Stimulated activated CD4-positive, alpha-beta T cell treated with anti-CD3 and anti-CD28 coated beads, Interleukin-15, amount 100 ng/mL, for 48 hours (primary cell): ENCODE data around the gene FMN1.
"Not testable (repeated sequence)": the region's sequence is repeated elsewhere in the genome, so short reads cannot be mapped to it uniquely, and the experiment has no call there.

Source experiments
- DNase-seq, 2 donors: peaks; one replicate each; pipeline ENCODE4 v3.0.0-alpha.2; 2020; ENCODE audit warnings: low read depth in 2 of 2

Gene FMN1

DNA sequence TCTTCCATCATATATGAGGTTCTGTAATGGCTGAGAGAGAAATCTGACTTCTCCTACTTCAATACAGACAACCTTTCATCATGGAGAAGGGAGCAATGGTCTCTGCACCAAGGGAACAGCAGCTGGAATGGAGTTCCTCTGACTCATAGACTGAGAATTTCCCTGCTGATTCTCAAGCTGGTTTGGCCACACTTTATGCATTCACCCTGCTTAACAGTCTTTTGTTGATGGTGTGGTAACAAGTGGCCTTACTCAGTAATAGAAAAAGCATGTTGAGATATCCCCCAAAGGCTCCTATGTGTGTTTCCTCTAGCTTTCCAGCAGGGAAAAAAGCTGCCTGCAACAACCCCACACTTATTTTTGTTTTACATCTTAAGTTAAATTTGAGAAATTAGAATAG lies 338.6 kb downstream of the FMN1 start:
- DNase-seq: no peak

DNA sequence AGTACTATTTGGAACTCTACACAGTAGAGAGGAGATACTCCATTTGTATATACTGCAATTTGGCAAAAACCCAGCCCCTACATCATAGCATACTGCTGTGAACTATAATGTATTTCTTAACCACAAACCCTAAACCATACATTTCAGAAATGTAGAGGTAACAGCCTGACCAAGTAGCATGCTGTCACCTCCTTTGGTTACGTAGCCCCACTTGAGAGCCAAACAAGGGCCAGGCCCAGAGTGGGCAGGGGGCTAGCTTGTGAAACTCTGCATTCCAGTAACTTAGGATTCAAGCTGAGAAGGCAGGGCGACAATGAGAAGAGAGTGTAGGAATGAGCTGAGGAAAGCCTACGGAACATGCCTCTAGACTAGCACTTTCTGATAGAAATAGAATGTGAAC lies 340.9 kb downstream of the FMN1 start:
- no peak for DNase-seq

DNA sequence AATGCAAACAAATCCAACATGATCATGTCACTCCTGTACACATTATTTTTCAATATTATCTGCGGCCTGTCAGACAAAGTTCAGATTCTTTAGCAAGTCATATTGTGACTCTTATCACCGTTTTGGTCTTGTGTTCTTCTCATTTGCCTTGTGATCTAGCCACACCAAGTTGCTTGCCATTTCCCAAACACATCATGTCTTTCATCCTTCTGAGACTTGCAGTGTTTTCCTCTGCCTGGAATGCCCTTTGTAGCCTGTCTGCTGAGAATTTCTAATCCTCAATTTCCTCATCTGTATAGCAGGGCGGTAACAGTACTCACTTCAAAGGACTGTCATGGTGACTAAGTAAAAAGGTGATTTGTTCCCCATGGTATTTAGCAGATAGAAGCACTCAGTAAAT lies 341.7 kb downstream of the FMN1 start:
- DNase-seq: no peak

DNA sequence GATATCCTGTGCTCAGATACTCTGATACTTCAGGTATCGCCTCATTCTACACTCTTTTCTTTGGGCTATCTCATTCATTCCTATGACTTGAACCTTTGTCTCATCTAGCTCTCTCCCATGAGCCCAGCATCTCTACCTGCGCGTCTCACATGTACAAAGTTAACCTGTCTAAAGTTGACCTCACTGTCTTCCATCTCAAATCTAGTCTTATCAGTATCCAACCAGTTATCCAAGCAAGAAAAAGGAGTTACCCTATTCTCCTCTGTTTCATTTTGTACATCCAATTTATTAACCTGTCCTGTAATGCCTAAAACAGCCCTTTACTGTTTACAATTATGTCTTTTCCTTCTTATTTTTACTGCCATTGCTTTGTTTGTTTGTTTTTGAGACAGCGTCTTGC lies 342.5 kb downstream of the FMN1 start:
- no peak for DNase-seq

DNA sequence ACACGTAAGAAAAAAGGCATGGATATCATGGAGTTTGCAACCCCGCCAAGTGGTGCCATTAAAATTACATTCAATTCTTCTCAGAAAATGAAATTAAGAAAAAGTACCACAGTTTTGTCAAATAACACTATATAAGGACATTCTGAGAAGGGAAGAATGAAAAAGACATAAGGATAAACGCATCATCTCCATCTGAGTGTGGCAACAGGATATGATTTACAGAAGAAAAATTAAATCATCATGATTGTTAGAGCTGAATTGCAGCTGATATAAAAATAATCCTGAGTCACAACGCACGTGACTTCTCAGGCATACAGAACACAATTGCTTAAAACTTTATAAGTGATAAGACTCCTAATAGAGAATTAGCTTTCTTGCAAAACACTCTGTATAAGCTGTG lies 342.9 kb downstream of the FMN1 start:
- DNase-seq: no peak

DNA sequence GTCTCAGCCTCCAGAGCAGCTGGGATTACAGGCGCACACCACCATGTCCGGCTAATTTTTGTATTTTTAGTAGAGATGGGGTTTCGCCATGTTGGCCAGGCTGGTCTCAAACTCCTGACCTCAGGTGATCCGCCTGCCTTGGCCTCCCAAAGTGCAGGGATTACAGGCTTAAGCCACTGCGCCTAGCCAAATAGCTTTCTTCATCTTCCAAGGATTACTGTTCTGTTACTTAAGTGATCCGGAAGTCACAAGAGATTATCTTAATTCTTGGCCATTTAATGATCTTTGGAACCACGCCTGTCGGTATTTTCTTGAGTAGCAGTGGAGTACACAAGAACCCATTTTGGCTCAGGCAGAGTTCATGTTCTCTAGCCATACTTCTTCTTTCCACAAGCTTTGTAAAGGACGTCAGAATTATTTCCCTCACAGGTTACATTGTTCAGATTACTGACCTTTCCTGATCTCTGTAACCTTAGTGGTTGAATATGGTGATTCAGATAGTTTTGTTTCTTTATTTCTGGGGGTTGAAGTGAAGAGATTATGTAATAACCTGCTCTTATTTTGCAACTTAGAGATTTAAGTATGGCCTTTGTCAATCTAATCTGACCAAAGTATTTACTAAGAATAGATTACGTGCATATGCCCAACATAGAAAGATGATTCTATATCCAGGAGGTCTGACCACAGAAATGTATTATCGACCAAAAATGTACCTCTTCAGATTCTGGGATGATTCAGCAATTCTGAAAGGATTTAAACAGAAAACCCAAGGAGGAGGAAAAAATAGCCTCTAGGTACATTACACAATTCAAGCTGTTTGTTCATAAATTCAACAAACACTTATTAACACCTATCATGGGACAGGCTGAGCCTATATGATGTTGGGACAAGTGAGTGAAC lies 344.5 kb downstream of the FMN1 start:
- no peak for DNase-seq

DNA sequence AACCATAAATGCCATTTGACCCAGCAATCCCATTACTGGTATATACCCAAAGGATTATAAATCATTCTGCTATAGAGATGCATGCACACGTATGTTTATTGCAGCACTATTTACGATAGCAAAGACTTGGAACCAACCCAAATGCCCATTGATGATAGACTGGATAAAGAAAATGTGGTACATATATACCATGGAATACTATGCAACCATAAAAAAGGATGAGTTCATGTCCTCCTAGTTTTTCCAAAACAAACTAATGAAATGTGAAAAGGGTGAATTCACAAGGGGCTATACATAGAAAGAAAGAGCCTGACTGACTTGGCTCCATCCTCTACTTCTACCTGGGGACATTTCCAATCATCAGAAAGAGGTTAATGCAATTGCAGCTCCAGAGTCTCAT lies 347.8 kb downstream of the FMN1 start:
- DNase-seq: not testable (repeated sequence)

DNA sequence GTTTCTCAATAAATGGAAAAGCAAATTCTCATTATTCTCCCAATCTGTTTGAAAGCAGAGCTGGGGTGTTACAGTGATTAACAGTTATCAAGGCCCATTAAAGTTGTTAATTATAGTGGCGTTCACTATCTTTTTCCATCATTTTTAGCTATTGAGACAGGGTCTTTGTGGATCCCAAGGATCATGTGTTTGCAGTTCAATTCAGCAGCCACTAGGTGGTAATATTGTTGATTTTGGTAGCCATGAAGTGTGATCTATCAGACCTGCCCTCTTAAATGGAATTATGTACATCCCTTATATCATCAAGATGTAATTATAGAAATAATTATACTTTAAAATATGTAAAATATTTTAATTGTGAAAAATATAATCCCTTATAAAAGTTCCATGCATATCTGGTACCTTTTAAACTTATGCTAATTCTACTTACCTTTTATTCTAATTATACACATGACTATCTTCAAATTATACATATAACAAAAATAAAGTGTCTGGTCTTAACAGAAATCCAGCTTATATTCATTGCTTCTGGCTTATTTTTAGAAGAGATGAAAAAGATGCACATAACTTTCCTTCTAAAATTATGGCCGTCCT lies 350.3 kb downstream of the FMN1 start:
- DNase-seq: no peak

DNA sequence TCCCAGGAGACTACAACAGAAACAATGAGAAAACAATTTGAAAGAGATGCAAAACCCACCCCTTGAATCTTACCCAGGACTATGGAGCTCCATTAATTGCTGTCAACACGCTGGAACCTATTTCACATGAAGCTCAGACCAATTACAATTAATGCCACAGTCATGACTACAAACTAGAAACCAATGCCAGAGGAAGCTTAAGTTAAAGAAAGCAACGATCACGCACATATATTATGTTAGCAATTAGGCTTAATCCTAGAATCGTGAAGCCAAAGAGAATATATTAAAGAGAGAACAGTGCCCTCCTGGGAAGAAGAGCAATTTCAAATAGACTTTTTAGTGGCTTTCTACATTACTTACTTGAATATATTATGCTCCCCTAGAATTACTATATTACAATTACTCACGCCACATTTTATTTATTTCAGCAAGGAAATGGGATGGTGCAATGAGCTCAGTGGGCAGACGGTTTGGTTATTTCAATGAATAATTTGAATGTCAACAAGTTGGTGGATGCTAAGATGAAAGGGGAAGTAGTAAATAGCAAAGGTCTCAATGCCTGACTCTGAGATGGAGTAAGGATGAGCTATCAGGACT lies 351.2 kb downstream of the FMN1 start:
- DNase-seq: no peak

DNA sequence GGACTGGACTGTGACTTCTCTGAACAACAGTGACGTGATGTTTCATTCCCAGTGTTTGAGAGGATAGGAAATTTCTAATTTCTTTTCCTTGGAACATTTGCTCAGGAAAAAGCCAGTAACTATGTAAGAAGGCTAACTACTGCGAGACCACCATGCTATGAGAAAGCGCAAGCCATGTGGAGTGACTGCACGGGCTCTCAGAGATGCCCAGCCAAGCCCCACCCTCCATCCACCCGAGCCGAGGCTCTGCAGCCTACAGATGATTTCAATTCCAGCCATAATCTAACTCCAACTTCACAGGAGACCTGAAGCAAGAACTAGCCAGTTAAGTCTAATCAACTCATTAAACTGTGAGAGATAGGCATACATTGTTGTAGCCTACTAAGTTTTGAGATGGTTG lies 352.4 kb downstream of the FMN1 start:
- no peak for DNase-seq

DNA sequence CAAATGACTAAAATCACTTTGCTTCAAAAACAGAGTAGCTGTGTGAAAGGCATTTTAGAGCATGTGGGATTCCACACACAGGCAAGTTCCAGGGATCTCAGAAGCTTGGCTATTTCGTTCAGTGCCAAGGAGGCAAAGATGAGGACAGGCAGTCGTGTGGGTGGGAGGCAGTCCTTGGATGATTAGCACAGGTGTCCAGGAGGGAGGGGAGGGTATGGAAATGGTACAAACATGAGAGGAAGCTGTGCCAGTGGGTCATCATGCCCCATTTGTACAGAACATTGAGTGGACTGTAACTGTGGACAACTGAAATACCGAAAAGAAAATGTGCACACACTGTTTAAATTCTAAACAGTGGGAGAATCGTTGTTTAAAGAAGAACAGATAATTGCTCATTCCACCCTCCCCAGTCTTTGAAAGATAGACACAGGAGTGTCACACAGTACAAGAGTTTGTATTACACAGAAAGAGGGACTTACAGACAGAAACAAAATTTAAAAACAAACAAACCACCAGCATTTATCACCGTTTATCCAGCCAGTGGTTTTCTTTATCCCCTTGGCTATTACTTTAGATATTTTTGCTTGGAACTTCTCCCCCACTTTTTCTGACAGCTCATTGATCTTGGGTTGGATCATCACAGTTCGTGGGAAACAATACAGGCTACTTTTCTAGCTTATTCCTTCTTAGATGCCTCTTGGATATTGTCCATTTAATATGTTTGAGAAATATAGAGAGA lies 353.8 kb downstream of the FMN1 start:
- no peak for DNase-seq

DNA sequence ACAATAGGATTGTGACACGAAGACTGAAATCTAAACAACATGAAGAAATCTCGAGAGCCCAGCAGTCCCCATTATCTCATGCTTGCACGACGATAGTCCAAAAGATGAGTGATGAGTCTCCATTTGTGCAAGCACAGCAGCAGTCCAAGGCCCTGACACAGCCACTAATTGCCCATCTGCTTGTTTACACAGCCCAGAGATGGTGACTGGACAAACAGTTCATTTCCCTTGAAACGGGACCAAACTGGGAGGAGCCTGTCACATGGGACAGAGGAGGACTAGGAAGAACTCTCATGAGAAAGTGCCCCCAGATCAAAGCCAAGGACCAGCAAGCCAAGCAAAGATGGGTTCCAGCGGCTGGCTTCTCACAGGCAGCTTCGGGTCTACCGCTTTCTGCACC lies 355.7 kb downstream of the FMN1 start:
- DNase-seq: no peak

DNA sequence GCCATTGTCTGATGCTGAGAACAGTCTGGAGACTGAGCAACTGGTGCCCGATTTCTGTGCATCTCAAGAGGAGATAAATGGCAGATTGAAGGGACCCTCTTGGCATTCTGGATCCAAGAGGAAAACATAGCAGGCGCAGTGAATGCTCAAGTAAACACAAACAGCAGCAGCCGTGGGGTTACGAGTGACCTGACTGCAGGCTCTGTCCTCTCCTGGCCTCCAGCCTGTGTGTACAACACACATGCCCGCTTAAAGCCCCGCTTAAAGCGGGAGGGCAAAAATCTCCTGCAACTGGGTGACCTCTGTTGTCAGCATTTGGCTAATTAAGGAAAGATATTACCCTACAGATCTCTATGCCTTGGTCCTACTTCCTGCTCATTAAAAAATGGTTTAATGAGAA lies 356.2 kb downstream of the FMN1 start:
- no peak for DNase-seq

DNA sequence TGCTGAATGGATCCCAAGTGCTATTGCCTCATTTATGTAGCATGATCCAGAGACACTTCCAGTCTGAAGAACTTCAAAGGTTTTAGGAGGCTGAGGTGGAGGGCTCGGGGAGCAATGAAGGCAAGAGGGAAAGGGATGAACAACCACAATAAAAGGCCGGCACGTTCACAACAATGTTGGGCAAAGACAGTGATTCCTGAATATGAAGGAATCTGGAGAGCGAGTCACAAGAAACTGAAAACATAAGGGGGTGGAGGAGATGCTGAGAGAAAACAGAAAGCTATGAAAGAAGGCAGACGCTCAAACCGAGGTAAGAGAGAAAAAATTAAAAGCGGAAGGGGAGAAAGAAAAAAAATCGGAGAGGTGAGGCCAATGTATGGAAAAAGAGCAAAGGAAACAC lies 356.6 kb downstream of the FMN1 start:
- DNase-seq: no peak

DNA sequence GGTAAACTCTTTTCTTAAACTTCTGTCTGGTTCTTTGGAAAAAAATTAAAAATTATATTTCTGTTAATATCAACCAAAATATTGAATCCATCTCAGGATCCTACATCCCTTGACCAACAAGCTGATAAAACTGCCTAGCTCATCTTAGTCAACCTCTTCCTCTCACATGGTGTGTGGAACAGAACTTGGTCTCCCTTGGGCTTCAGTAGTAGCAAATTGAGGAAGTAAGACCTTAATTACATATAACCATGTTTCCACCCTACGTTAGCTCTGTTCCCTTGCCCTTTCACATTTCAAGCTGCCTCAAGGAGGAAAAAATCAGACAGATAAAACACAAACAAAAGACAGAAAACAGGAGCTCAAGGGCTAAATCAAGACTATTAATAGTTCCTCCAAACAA lies 360.4 kb downstream of the FMN1 start:
- DNase-seq: no peak

DNA sequence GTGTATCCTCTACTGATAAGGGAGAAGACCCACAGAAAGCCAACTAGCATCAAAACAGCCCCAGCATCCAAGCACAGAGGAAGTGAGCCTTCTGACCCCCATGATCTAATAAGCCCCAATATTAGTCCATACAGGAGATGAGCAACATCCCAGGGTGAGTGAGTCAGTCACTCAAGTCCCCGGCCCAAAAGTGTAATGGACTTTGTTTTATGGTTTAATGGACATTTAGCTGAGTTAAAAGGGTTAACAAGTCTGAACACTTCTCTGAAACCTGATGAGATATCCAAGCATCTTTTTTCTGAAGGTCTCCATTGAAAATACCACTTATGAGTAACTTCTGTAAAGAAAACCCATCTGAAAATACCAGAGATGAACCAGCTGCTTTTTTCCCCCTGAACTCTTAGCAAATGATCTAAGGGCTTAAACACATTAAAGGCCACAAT lies 361.1 kb downstream of the FMN1 start:
- DNase-seq: no peak

DNA sequence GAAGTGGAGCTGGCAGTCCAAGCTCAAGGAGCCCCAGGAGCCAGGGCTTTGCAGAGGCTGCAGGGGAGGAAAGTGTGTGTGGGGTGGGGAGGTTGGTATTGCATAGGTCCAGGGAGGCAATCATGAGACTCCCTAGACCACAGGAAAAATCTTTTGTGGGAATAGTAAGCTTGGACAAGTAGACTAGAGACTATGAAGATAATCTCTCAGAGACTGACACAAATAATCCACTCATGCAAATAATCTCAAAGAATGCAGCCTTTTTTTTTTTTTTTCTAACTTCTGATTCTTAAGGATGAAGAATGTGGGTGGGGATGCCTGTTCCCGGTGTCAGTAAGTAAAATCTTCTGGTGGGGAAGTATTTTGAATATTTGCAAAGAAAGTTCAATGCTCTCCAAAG lies 363.0 kb downstream of the FMN1 start:
- DNase-seq: no peak

DNA sequence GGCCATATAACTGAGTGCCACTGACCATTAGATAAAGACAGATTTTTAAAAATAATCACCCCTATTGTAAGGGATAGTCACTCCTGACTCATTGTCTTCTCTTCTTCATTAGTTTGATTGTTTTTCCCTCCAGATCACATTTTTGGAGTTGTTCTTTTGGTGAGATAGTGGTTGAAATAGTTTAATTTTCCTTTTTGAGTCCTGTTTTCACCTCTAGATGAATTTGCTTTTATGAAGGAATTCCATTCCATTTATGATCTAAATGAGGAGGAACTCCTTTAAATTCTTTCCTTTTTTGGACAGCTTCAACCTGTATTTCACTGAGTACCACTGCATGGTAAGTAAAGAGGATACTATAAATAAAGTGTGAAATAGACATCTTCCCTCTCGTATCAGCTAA lies 364.3 kb downstream of the FMN1 start:
- DNase-seq: no peak

DNA sequence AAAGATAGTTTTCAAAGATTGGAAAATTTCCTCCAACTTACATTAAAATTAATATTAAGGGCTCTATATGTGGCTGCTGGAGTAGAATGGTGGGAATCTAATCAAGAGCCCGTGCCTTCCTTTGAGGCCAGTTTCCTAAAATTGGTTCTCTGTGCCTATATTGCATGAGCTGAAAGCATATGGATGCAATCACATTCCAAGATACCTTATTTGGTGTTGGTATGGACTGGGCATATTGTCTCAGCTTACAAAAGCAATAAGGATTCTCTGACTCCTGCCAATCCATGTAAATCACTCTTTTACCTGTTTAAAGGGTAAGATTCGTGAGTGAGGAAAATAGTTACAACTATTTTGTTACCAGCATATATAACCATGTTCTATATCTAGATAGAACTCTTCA lies 365.1 kb downstream of the FMN1 start:
- DNase-seq: no peak

DNA sequence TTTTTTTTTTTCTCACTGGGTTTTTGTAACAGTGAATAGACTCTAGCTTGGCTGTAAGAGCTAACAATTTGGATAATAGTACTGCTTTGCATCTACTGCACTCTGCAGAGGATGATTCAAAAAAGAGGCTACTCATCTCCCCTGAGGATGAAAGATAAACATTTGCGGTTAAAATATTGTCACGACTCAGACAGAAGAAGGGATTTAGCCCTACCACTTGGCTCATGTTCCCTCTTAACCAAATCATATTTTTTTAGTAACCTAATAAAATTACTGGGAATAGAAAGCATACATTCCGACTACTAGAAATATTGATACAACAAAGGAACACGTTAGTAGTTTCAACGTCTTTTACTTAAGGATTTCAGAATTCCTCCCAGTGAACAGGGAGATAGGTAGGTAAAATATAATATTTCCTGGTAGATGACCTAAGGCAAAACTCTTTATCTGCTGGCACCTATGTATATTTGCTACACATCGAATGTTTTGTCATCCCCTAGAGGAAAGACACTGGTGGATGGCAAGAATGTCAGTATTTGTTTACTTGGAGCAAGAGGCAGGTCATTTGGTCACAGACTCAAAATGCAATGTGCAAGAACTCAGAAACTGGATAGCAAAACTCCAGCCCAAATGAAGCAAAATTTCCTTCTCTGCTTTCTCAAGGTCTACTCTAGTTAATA lies 365.9 kb downstream of the FMN1 start:
- no peak for DNase-seq

DNA sequence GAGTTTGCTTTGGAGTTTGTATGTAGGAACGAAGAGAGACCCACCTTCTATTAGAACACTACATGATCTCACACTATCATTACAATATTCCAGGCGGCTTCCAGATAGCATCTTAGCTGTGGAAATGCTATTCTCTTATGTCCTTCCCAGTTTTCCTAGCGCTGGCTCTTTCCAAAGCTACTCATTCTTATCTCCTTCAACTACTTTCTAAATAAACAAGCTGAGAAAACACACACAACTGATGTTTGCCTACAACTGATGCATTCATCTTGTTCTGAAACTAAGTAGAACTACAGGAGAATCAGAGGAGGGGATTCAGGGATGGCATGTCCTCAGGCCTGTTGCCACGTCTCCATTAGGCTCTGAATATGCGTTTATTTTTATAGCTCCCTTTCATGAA lies 367.8 kb downstream of the FMN1 start:
- DNase-seq: no peak

DNA sequence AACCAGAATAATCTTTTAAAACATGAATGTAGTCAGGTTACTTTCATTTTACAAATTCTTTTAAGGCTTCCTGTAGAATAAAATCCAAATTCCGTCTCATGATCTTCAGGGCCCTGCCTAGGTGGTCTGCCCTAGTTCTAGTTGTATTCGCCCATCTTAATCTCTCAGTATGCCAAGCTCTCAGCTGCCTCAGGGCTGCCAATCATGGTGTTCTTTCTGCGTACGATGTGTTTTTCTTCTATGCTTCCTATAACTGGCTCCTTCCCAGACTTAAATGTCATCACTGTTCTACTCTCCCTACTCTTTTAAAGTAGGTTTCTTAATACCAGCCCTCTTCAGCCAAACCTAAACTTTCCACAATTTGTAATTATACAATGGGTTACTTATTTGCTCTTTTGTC lies 369.3 kb downstream of the FMN1 start:
- DNase-seq: no peak
